Pons (tissue), 1 donor: ENCODE results near the gene MRPS16.

ENCODE experiments used
- DNase-seq: peaks from one replicate; pipeline ENCODE4 v3.0.0-alpha.2; 2016; ENCODE audit warnings: low spot score

The MRPS16 gene

GRCh38 chr10:73239908-73240307, 12.5 kb downstream of the MRPS16 start:
- no peak for DNase-seq

GRCh38 chr10:73238990-73239566, 13.4 kb downstream of the MRPS16 start:
- no peak for DNase-seq

GRCh38 chr10:73234695-73235094, 17.7 kb downstream of the MRPS16 start:
- no peak for DNase-seq

GRCh38 chr10:73233883-73234282, 18.6 kb downstream of the MRPS16 start:
- DNase-seq = no peak

- no peak for DNase-seq
These were observed 19.6 kb downstream of the MRPS16 start for GRCh38 chr10:73232887-73233286.

GRCh38 chr10:73229567-73229966, 22.9 kb downstream of the MRPS16 start:
- DNase-seq = no peak

- no peak for DNase-seq
These were observed 24.2 kb downstream of the MRPS16 start for GRCh38 chr10:73228247-73228646.

GRCh38 chr10:73226663-73227062, 25.8 kb downstream of the MRPS16 start:
- no peak for DNase-seq

- DNase-seq = no peak
These were observed 26.9 kb downstream of the MRPS16 start for GRCh38 chr10:73225518-73225917.

GRCh38 chr10:73220989-73221388, 31.5 kb downstream of the MRPS16 start:
- no peak for DNase-seq

- no peak for DNase-seq
These were observed 33.1 kb downstream of the MRPS16 start for GRCh38 chr10:73219384-73219783.

- DNase-seq = no peak
These were observed 33.8 kb downstream of the MRPS16 start for GRCh38 chr10:73218431-73219191.

GRCh38 chr10:73217628-73218027, 34.8 kb downstream of the MRPS16 start:
- no peak for DNase-seq

GRCh38 chr10:73215749-73216148, 36.7 kb downstream of the MRPS16 start:
- DNase-seq = no peak

- DNase-seq = no peak
These were observed 41.2 kb downstream of the MRPS16 start for GRCh38 chr10:73211106-73211811.

- no peak for DNase-seq
These were observed 41.9 kb downstream of the MRPS16 start for GRCh38 chr10:73210395-73211105.

GRCh38 chr10:73209705-73210104, 42.7 kb downstream of the MRPS16 start:
- DNase-seq = no peak

- DNase-seq = no peak
These were observed 44.6 kb downstream of the MRPS16 start for GRCh38 chr10:73207883-73208282.

GRCh38 chr10:73206385-73206784, 46.1 kb downstream of the MRPS16 start:
- no peak for DNase-seq

GRCh38 chr10:73205890-73206289, 46.6 kb downstream of the MRPS16 start:
- no peak for DNase-seq

- no peak for DNase-seq
These were observed 47.4 kb downstream of the MRPS16 start for GRCh38 chr10:73205081-73205480.
